ENCODE results near the gene ACSF3. TPM values are rescaled to one million over a fixed set of nuclear protein-coding genes. Genes with fewer than 3 reads are reported as not detected.

Gene ACSF3
- total RNA-seq, 3 donors from 2014 or later (not counting 1 experiment from before 2014, with no cell fraction given) = 45.0 to 71.4 (median 51.6) TPM

DNA sequence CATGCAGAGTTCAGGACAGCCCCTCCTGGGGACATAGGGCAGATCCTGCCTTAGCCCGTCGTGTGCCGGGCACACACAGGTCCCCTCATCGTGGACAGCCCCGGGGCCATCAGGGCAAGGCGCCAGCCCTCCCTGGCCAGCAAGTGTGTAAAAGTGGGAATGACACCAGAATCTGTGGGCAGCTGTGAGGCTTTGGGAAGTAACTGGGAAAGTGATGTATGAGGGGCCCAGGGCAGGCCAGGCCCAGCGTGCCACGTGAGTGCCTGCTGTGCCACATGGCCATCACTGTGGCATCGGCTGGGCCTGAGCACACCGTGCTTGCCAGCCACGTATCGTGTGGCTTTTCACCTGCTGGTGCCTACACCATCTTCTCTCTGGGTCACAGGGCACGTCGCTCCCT lies 26.6 kb downstream of the ACSF3 start:
- intact Hi-C loops (cut with micrococcal nuclease) = no loop called here
- H3K27me3 Mint-ChIP-seq (ENCODE audit: low read depth in 2 of 2) = no peaks in the 10 kb centered on the region
- no peak overlapping the region for H3K4me3 Mint-ChIP-seq
- Histone ChIP-seq H3K27ac (ENCODE audit: low read length) (no peak overlapping the region), H3K4me3 (ENCODE audit: low read length) (no peak overlapping the region), H3K27me3 (ENCODE audit: control insufficient read depth, insufficient read depth, low read length) (no peaks in the 10 kb centered on the region), H3K9me3 (ENCODE audit: control insufficient read depth, insufficient read depth, low read length) (no peaks in the 10 kb centered on the region), H3K4me1 (ENCODE audit: control insufficient read depth, insufficient read depth, low read length) (peaks cover 31% of the 10 kb centered on the region), H3K36me3 (ENCODE audit: control insufficient read depth, insufficient read depth, low read length) (peaks cover 21% of the 10 kb centered on the region)
- H3K9me3 Mint-ChIP-seq = no peaks in the 10 kb centered on the region
- no peak for ATAC-seq
- peak overlapping the region in 1 of 2 donors; percentile 61 for H3K27ac Mint-ChIP-seq
- no peaks in the 10 kb centered on the region for H3K36me3 Mint-ChIP-seq
- 97% methylated on average over 14 of the region's 14 CpGs for WGBS (ENCODE audit: insufficient coverage)
- peaks cover 28 to 31% of the 10 kb centered on the region in 2 donors for H3K4me1 Mint-ChIP-seq
- no peak for DNase-seq
- TF ChIP-seq, protein P1, sequence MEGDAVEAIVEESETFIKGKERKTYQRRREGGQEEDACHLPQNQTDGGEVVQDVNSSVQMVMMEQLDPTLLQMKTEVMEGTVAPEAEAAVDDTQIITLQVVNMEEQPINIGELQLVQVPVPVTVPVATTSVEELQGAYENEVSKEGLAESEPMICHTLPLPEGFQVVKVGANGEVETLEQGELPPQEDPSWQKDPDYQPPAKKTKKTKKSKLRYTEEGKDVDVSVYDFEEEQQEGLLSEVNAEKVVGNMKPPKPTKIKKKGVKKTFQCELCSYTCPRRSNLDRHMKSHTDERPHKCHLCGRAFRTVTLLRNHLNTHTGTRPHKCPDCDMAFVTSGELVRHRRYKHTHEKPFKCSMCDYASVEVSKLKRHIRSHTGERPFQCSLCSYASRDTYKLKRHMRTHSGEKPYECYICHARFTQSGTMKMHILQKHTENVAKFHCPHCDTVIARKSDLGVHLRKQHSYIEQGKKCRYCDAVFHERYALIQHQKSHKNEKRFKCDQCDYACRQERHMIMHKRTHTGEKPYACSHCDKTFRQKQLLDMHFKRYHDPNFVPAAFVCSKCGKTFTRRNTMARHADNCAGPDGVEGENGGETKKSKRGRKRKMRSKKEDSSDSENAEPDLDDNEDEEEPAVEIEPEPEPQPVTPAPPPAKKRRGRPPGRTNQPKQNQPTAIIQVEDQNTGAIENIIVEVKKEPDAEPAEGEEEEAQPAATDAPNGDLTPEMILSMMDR (IDR thresholded peaks at IDR 0.05) = no peak

DNA sequence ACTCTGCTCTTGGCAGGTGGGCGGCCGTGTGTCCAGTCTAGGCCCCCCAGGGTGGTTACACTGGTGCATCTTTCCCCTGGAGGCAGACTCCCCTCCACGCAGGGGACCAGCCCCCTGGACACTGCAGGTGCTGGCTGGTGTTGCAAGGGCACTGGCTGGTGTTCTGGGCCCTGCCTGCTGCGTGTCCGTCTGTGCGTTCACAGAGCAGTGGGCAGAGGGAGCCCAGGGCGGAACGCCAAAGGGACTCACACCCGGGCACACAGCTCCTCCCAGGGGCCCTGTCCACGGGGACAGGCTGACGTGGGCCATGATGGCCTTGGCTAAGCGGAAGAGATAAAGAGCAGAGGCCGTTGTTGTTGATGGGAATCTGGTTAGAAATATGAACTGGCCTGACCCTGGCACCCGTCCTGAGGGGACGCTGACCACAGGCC lies 27.3 kb downstream of the ACSF3 start:
- TF ChIP-seq, protein P1 (IDR thresholded peaks at IDR 0.05) = no peak
- DNase-seq = no peak
- WGBS (ENCODE audit: insufficient coverage) = 94% methylated on average over 15 of the region's 15 CpGs
- no peak overlapping the region for H3K4me3 Mint-ChIP-seq
- Histone ChIP-seq H3K4me3 (ENCODE audit: low read length) (no peak overlapping the region), H3K36me3 (ENCODE audit: control insufficient read depth, insufficient read depth, low read length) (peaks cover 21% of the 10 kb centered on the region), H3K4me1 (ENCODE audit: control insufficient read depth, insufficient read depth, low read length) (peaks cover 27% of the 10 kb centered on the region), H3K27ac (ENCODE audit: low read length) (no peak overlapping the region), H3K27me3 (ENCODE audit: control insufficient read depth, insufficient read depth, low read length) (no peaks in the 10 kb centered on the region), H3K9me3 (ENCODE audit: control insufficient read depth, insufficient read depth, low read length) (no peaks in the 10 kb centered on the region)
- intact Hi-C loops (cut with micrococcal nuclease) = no loop called here
- H3K27ac Mint-ChIP-seq = peak overlapping the region in 1 of 2 donors; percentile 38
- ATAC-seq = no peak
- H3K27me3 Mint-ChIP-seq (ENCODE audit: low read depth in 2 of 2) = no peaks in the 10 kb centered on the region
- peaks cover 21 to 25% of the 10 kb centered on the region in 2 donors for H3K4me1 Mint-ChIP-seq
- no peaks in the 10 kb centered on the region for H3K36me3 Mint-ChIP-seq
- no peaks in the 10 kb centered on the region for H3K9me3 Mint-ChIP-seq

DNA sequence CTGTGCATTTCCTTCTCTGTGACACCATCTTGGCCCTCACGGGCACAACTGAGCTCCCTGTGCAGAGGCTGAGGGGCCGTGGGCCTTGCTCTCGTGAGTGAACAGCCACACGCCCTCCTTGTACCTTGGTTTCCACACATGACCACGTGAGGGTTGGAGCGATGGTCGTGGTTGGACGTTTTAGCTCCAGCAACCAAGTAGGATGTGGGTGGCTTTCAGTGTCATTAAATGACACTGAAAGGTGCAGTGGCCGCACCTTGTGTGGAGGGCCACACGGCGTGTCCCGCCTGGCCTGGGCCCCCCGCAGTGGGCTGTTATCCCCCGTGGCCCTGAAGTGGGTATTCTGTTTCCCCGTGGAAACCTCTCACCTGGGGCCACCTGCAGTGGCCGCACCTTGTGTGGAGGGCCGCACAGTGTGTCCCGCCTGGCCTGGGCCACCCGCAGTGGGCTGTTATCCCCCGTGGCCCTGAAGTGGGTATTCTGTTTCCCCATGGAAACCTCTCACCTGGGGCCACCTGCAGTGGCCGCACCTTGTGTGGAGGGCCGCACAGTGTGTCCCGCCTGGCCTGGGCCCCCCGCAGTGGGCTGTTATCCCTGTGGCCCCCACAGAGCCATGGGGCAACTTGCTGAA lies 28.2 kb downstream of the ACSF3 start:
- intact Hi-C loops (cut with micrococcal nuclease) = no loop called here
- Histone ChIP-seq H3K27ac (ENCODE audit: low read length) (no peak overlapping the region), H3K36me3 (ENCODE audit: control insufficient read depth, insufficient read depth, low read length) (peaks cover 20% of the 10 kb centered on the region), H3K27me3 (ENCODE audit: control insufficient read depth, insufficient read depth, low read length) (no peaks in the 10 kb centered on the region), H3K4me1 (ENCODE audit: control insufficient read depth, insufficient read depth, low read length) (peaks cover 23% of the 10 kb centered on the region), H3K4me3 (ENCODE audit: low read length) (no peak overlapping the region), H3K9me3 (ENCODE audit: control insufficient read depth, insufficient read depth, low read length) (no peaks in the 10 kb centered on the region)
- DNase-seq = no peak
- Mint-ChIP-seq H3K9me3 (no peaks in the 10 kb centered on the region), H3K27me3 (ENCODE audit: low read depth in 2 of 2) (no peaks in the 10 kb centered on the region), H3K4me1 (peaks cover 15 to 19% of the 10 kb centered on the region in 2 donors), H3K4me3 (no peak overlapping the region), H3K36me3 (no peaks in the 10 kb centered on the region), H3K27ac (no peak overlapping the region)
- WGBS (ENCODE audit: insufficient coverage) = 83% methylated on average over 19 of the region's 24 CpGs
- TF ChIP-seq, protein P1 (IDR thresholded peaks at IDR 0.05) = no peak
- no peak for ATAC-seq

All from natural killer cell (primary cell).